ENCODE data around the gene NNMT.

The NNMT gene

GRCh38 chr11:114263513-114264170 is 32.6 kb upstream of the NNMT start:
- DNase-seq: no peak

GRCh38 chr11:114264381-114264780 is 31.8 kb upstream of the NNMT start:
- no peak for DNase-seq

GRCh38 chr11:114265122-114265878 is 30.9 kb upstream of the NNMT start:
- DNase-seq: no peak

GRCh38 chr11:114269498-114269897 is 26.7 kb upstream of the NNMT start:
- no peak for DNase-seq

- DNase-seq: no peak
These were observed 25.5 kb upstream of the NNMT start for GRCh38 chr11:114270531-114271270.

- no peak for DNase-seq
These were observed 24.9 kb upstream of the NNMT start for GRCh38 chr11:114271316-114271715.

GRCh38 chr11:114272311-114272710 is 23.9 kb upstream of the NNMT start:
- DNase-seq: no peak

- DNase-seq: no peak
These were observed 23.1 kb upstream of the NNMT start for GRCh38 chr11:114273071-114273470.

GRCh38 chr11:114273890-114274635 is 22.1 kb upstream of the NNMT start:
- no peak for DNase-seq

- no peak for DNase-seq
These were observed 21.6 kb upstream of the NNMT start for GRCh38 chr11:114274637-114275036.

GRCh38 chr11:114275280-114275679 is 20.9 kb upstream of the NNMT start:
- no peak for DNase-seq

- DNase-seq: no peak
These were observed 20.1 kb upstream of the NNMT start for GRCh38 chr11:114276077-114276476.

- no peak for DNase-seq
These were observed 18.4 kb upstream of the NNMT start for GRCh38 chr11:114277637-114278341.

GRCh38 chr11:114278342-114279065 is 17.7 kb upstream of the NNMT start:
- DNase-seq: no peak

- DNase-seq: no peak
These were observed 16.2 kb upstream of the NNMT start for GRCh38 chr11:114279792-114280546.

- DNase-seq: peak; percentile 89 to 90
These were observed 15.5 kb upstream of the NNMT start for GRCh38 chr11:114280696-114281095.

- no peak for DNase-seq
These were observed 14.7 kb upstream of the NNMT start for GRCh38 chr11:114281388-114281956.

GRCh38 chr11:114282488-114282887 is 13.7 kb upstream of the NNMT start:
- no peak for DNase-seq

- DNase-seq: no peak
These were observed 12.8 kb upstream of the NNMT start for GRCh38 chr11:114283422-114283821.

GRCh38 chr11:114284021-114284420 is 12.2 kb upstream of the NNMT start:
- DNase-seq: peak; percentile 50 to 77

- no peak for DNase-seq
These were observed 11.3 kb upstream of the NNMT start for GRCh38 chr11:114284914-114285313.
